Gastrocnemius medialis (tissue), 4 donors: ENCODE measurements around the gene PITHD1. TPM values are rescaled to one million over a fixed set of nuclear protein-coding genes. Genes with fewer than 3 reads are reported as not detected.

ENCODE experiments used
- ATAC-seq, 2 donors: fragments of 150-250 bp; one replicate each; pipeline ENCODE4 v1.9.1; 2016
- DNase-seq, 2 donors: peaks; one replicate each; pipeline ENCODE4 v3.0.0-alpha.2; 2019
- H3K27ac ChIP-seq, 4 donors: fragments of 200-600 bp; sonication (generic); 1 replicate in 1 of 4; 2 replicates in 3 of 4; pipeline ENCODE4 v1.5.1; 2016 to 2018; ENCODE audit warnings: mild to moderate bottlenecking in 2 of 4, moderate library complexity in 1 of 4
- H3K27me3 ChIP-seq, 3 donors: fragments of 200-600 bp; sonication (generic) in 2 of 3; 1 replicate in 1 of 3; 2 replicates in 2 of 3; pipeline versions ENCODE4 v1.5.1 to v1.6.0; 2016 to 2019; ENCODE audit warnings: mild to moderate bottlenecking in 1 of 3, moderate library complexity in 1 of 3
- H3K36me3 ChIP-seq, 2 donors: fragments of 200-600 bp; sonication (generic) in 1 of 2; one replicate each; pipeline ENCODE4 v1.5.1; 2017 to 2018
- H3K4me1 ChIP-seq, 2 donors: fragments of 200-600 bp; sonication (generic) in 1 of 2; one replicate each; pipeline ENCODE4 v1.5.1; 2016 to 2017; ENCODE audit warnings: mild to moderate bottlenecking in 2 of 2
- H3K4me3 ChIP-seq, 4 donors: fragments of 200-600 bp; sonication (generic) in 3 of 4; 1 replicate in 1 of 4; 2 replicates in 3 of 4; pipeline ENCODE4 v1.5.1; 2016 to 2019; ENCODE audit warnings: mild to moderate bottlenecking in 2 of 4
- H3K9me3 ChIP-seq, 3 donors: fragments of 200-600 bp; sonication (generic) in 2 of 3; 1 replicate in 1 of 3; 2 replicates in 2 of 3; pipeline ENCODE4 v1.5.1; 2016 to 2019
- CTCF ChIP-seq, 5 experiments: fragments of 450-650 bp in 3 of 5; fragments of 200-600 bp in 2 of 5; sonication (generic) in 2 of 5; IDR thresholded peaks in 4 of 5; conservative IDR thresholded peaks in 1 of 5; 1 replicate in 4 of 5; 2 replicates in 1 of 5; pipeline ENCODE4 v1.5.1; 2016 to 2019; ENCODE audit warnings: antibody characterized with exemption in 5 of 5, mild to moderate bottlenecking in 3 of 5, moderate library complexity in 3 of 5
- POLR2A ChIP-seq, 2 donors: fragments of 450-650 bp; IDR thresholded peaks; one replicate each; pipeline ENCODE4 v1.6.1; 2017; ENCODE audit warnings: antibody characterized with exemption in 2 of 2, mild to moderate bottlenecking in 2 of 2, moderate library complexity in 2 of 2
- in situ Hi-C, 4 donors: fragments of 200-750 bp; cut with MboI; loops; one replicate each; pipeline versions ENCODE4 v1.15.0 to v1.8.0; 2017; ENCODE audit warnings: low sequenced_read_pairs in 4 of 4
- intact Hi-C: fragments of 100-400 bp; cut with DNase I; formaldehyde crosslinking; loops from one replicate; pipeline ENCODE4 v1.15.1; 2023; ENCODE audit warnings: low total_unique reads
- total RNA-seq, 4 donors: library from RNA; depleted of rRNA; stranded (reverse); fragments of >200 nt; gene quantifications; one replicate each; pipeline versions ENCODE4 v1.1.0 to v1.2.3, GENCODE V29; 2016

Gene PITHD1
- total RNA-seq, 4 donors from 2014 or later, result 79.9 to 104 (median 90.3) TPM

- Histone ChIP-seq H3K27me3 (no peaks in the 10 kb centered on the region), H3K36me3 (peaks cover 0 to 73% of the 10 kb centered on the region in 2 donors), H3K27ac (peak overlapping the region in 3 of 4 donors; percentile 7 to 55 (median 39)), H3K4me3 (no peak overlapping the region), H3K9me3 (no peaks in the 10 kb centered on the region), H3K4me1 (peaks cover 13 to 15% of the 10 kb centered on the region in 2 donors)
- DNase-seq, result no peak
- in situ Hi-C loops, result loop anchor here in 1 of 4 donors (10.0 kb wide), 1 partner anchor 48 kb away; the partner anchor contains the start of gene FUCA1
- intact Hi-C loops, result no loop called here
- ATAC-seq, result peak in 1 of 2 donors; percentile 43
- TF ChIP-seq CTCF (IDR thresholded peaks at IDR 0.05 in 4 of 5, conservative IDR thresholded peaks at IDR 0.05 in 1 of 5) (no peak), POLR2A (IDR thresholded peaks at IDR 0.05) (no peak)
These were observed 38.1 kb downstream of the PITHD1 start for GRCh38 chr1:23816361-23816760.

GRCh38 chr1:23816906-23817305 is 38.7 kb downstream of the PITHD1 start:
- H3K27me3 ChIP-seq, result no peaks in the 10 kb centered on the region

GRCh38 chr1:23817633-23818032 is 39.4 kb downstream of the PITHD1 start:
- Histone ChIP-seq H3K27ac (no peak overlapping the region), H3K4me1 (peaks cover 13 to 15% of the 10 kb centered on the region in 2 donors), H3K4me3 (no peak overlapping the region), H3K36me3 (peaks cover 0 to 67% of the 10 kb centered on the region in 2 donors), H3K9me3 (no peaks in the 10 kb centered on the region), H3K27me3 (no peaks in the 10 kb centered on the region)
- in situ Hi-C loops (loop anchor here in 1 of 4 donors (10.0 kb wide), 1 partner anchor 47 kb away; the partner anchor contains the start of gene FUCA1), intact Hi-C loops (no loop called here)
- DNase-seq, result no peak
- no peak for ATAC-seq
- TF ChIP-seq POLR2A (IDR thresholded peaks at IDR 0.05), result no peak
- TF ChIP-seq CTCF (IDR thresholded peaks at IDR 0.05 in 4 of 5, conservative IDR thresholded peaks at IDR 0.05 in 1 of 5), result no peak

More at GRCh38 chr1:23816906-23817305, 38.7 kb downstream of the PITHD1 start:
- ATAC-seq (no peak), DNase-seq (no peak)
- Histone ChIP-seq H3K27ac (peak overlapping the region in 3 of 4 donors; percentile 7 to 55 (median 39)), H3K4me1 (peaks cover 13 to 15% of the 10 kb centered on the region in 2 donors), H3K9me3 (no peaks in the 10 kb centered on the region), H3K36me3 (peaks cover 0 to 73% of the 10 kb centered on the region in 2 donors), H3K4me3 (no peak overlapping the region)
- TF ChIP-seq POLR2A (IDR thresholded peaks at IDR 0.05) (no peak), CTCF (IDR thresholded peaks at IDR 0.05 in 4 of 5, conservative IDR thresholded peaks at IDR 0.05 in 1 of 5) (no peak)
- in situ Hi-C loops, result loop anchor here in 1 of 4 donors (10.0 kb wide), 1 partner anchor 48 kb away; the partner anchor contains the start of gene FUCA1
- intact Hi-C loops, result no loop called here

GRCh38 chr1:23823767-23824166 is 45.5 kb downstream of the PITHD1 start:
- peak; percentile 37 to 46 for DNase-seq
- Histone ChIP-seq H3K36me3 (peaks cover 0 to 8% of the 10 kb centered on the region in 2 donors), H3K4me3 (no peak overlapping the region), H3K27me3 (no peaks in the 10 kb centered on the region), H3K9me3 (no peaks in the 10 kb centered on the region), H3K4me1 (peaks cover 12 to 15% of the 10 kb centered on the region in 2 donors), H3K27ac (peak overlapping the region; percentile 96 to 100 (median 98))
- TF ChIP-seq CTCF (IDR thresholded peaks at IDR 0.05 in 4 of 5, conservative IDR thresholded peaks at IDR 0.05 in 1 of 5), result no peak
- TF ChIP-seq POLR2A (IDR thresholded peaks at IDR 0.05), result peak; percentile 28 to 35
- intact Hi-C loops, result no loop called here
- ATAC-seq, result peak; percentile 71 to 82
- in situ Hi-C loops, result no loop called here
